ENCODE results near the gene HSPA12B. TPM values are rescaled to one million over a fixed set of nuclear protein-coding genes. Genes with fewer than 3 reads are reported as not detected.

Gene HSPA12B
- total and polyA plus RNA-seq, 2 of the 13 experiments (the other 11 are each of a cell fraction or from before 2014, with no cell fraction given): 0.01 TPM; not detected in 1

- TF ChIP-seq, protein P1, sequence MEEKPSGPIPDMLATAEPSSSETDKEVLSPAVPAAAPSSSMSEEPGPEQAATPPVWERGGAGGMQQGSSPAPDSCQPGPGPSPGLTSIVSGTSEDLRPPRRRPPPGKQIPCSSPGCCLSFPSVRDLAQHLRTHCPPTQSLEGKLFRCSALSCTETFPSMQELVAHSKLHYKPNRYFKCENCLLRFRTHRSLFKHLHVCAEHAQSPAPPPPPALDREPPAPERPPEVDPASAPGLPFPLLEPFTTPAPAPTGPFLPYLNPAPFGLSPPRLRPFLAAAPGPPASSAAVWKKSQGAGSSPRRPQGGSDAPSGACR (CRISPR knock-in tag; IDR thresholded peaks at IDR 0.05): no peak
- TF ChIP-seq, protein P2, sequence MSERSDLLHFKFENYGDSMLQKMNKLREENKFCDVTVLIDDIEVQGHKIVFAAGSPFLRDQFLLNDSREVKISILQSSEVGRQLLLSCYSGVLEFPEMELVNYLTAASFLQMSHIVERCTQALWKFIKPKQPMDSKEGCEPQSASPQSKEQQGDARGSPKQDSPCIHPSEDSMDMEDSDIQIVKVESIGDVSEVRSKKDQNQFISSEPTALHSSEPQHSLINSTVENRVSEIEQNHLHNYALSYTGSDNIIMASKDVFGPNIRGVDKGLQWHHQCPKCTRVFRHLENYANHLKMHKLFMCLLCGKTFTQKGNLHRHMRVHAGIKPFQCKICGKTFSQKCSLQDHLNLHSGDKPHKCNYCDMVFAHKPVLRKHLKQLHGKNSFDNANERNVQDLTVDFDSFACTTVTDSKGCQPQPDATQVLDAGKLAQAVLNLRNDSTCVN (CRISPR knock-in tag; IDR thresholded peaks at IDR 0.05; ENCODE audit: borderline replicate concordance): 0 out of 2 replicates have a peak, but pooled peaks have one; percentile 26
- TF ChIP-seq MYC (CRISPR knock-in tag; IDR thresholded peaks at IDR 0.05; ENCODE audit: borderline replicate concordance): peak; percentile 41; the same call in 1 of the 2 replicates
- TF ChIP-seq ZNF792 (CRISPR knock-in tag; IDR thresholded peaks at IDR 0.05): 0 out of 2 replicates have a peak, but pooled peaks have one; percentile 14
- TF ChIP-seq SIN3A (IDR thresholded peaks at IDR 0.05; ENCODE audit: borderline replicate concordance, low read depth, low read length): no peak
- TF ChIP-seq ZMAT5 (CRISPR knock-in tag; IDR thresholded peaks at IDR 0.05; ENCODE audit: borderline replicate concordance, low read depth): no peak
- TF ChIP-seq NR3C1 (CRISPR knock-in tag; IDR thresholded peaks at IDR 0.05): 0 out of 2 replicates have a peak, but pooled peaks have one; percentile 72
- TF ChIP-seq ZNF569 (CRISPR knock-in tag; IDR thresholded peaks at IDR 0.05; ENCODE audit: borderline replicate concordance): no peak
- TF ChIP-seq PAX8 (CRISPR knock-in tag; IDR thresholded peaks at IDR 0.05; ENCODE audit: borderline replicate concordance): no peak
- no peak for TF ChIP-seq ZFP36L2 (CRISPR knock-in tag; IDR thresholded peaks at IDR 0.05)
- TF ChIP-seq TCF7L2 (IDR thresholded peaks at IDR 0.05; ENCODE audit: low read depth, low read length): no peak
- TF ChIP-seq, protein P3, sequence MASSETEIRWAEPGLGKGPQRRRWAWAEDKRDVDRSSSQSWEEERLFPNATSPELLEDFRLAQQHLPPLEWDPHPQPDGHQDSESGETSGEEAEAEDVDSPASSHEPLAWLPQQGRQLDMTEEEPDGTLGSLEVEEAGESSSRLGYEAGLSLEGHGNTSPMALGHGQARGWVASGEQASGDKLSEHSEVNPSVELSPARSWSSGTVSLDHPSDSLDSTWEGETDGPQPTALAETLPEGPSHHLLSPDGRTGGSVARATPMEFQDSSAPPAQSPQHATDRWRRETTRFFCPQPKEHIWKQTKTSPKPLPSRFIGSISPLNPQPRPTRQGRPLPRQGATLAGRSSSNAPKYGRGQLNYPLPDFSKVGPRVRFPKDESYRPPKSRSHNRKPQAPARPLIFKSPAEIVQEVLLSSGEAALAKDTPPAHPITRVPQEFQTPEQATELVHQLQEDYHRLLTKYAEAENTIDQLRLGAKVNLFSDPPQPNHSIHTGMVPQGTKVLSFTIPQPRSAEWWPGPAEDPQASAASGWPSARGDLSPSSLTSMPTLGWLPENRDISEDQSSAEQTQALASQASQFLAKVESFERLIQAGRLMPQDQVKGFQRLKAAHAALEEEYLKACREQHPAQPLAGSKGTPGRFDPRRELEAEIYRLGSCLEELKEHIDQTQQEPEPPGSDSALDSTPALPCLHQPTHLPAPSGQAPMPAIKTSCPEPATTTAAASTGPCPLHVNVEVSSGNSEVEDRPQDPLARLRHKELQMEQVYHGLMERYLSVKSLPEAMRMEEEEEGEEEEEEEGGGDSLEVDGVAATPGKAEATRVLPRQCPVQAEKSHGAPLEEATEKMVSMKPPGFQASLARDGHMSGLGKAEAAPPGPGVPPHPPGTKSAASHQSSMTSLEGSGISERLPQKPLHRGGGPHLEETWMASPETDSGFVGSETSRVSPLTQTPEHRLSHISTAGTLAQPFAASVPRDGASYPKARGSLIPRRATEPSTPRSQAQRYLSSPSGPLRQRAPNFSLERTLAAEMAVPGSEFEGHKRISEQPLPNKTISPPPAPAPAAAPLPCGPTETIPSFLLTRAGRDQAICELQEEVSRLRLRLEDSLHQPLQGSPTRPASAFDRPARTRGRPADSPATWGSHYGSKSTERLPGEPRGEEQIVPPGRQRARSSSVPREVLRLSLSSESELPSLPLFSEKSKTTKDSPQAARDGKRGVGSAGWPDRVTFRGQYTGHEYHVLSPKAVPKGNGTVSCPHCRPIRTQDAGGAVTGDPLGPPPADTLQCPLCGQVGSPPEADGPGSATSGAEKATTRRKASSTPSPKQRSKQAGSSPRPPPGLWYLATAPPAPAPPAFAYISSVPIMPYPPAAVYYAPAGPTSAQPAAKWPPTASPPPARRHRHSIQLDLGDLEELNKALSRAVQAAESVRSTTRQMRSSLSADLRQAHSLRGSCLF (CRISPR knock-in tag; IDR thresholded peaks at IDR 0.05; ENCODE audit: borderline replicate concordance): no peak
- TF ChIP-seq ZNF34 (CRISPR knock-in tag; IDR thresholded peaks at IDR 0.05; ENCODE audit: borderline replicate concordance): no peak
- TF ChIP-seq SALL2 (CRISPR knock-in tag; IDR thresholded peaks at IDR 0.05): no peak
- no peak for TF ChIP-seq FOXO1 (CRISPR knock-in tag; IDR thresholded peaks at IDR 0.05)
- no peak for TF ChIP-seq NFIC (IDR thresholded peaks at IDR 0.05; ENCODE audit: low read length)
- TF ChIP-seq ZNF589 (CRISPR knock-in tag; conservative IDR thresholded peaks at IDR 0.05): no peak
- no peak for TF ChIP-seq NFYB (CRISPR knock-in tag; IDR thresholded peaks at IDR 0.05)
- TF ChIP-seq BORCS8-MEF2B (CRISPR knock-in tag; IDR thresholded peaks at IDR 0.05): no peak
- TF ChIP-seq ATF1 (CRISPR knock-in tag; IDR thresholded peaks at IDR 0.05): no peak
- TF ChIP-seq MAX (IDR thresholded peaks at IDR 0.05): no peak
- no peak for TF ChIP-seq STAT5B (CRISPR knock-in tag; IDR thresholded peaks at IDR 0.05)
- TF ChIP-seq RFX3 (CRISPR knock-in tag; IDR thresholded peaks at IDR 0.05): no peak
Measured at GRCh38 chr20:3796477-3797225, 64.2 kb downstream of the HSPA12B start (continued).

Measured in HepG2 (cell line).